IPS DF 19.7 (cell line): ENCODE data around the gene NETO2.
"Not testable (repeated sequence)": the region's sequence is repeated elsewhere in the genome, so short reads cannot be mapped to it uniquely, and the experiment has no call there.

Experiments
- DNase-seq: peaks from one replicate; pipeline ENCODE4 v3.0.0-alpha.2; 2013; ENCODE audit warnings: low read depth, low spot score

Gene NETO2

DNA sequence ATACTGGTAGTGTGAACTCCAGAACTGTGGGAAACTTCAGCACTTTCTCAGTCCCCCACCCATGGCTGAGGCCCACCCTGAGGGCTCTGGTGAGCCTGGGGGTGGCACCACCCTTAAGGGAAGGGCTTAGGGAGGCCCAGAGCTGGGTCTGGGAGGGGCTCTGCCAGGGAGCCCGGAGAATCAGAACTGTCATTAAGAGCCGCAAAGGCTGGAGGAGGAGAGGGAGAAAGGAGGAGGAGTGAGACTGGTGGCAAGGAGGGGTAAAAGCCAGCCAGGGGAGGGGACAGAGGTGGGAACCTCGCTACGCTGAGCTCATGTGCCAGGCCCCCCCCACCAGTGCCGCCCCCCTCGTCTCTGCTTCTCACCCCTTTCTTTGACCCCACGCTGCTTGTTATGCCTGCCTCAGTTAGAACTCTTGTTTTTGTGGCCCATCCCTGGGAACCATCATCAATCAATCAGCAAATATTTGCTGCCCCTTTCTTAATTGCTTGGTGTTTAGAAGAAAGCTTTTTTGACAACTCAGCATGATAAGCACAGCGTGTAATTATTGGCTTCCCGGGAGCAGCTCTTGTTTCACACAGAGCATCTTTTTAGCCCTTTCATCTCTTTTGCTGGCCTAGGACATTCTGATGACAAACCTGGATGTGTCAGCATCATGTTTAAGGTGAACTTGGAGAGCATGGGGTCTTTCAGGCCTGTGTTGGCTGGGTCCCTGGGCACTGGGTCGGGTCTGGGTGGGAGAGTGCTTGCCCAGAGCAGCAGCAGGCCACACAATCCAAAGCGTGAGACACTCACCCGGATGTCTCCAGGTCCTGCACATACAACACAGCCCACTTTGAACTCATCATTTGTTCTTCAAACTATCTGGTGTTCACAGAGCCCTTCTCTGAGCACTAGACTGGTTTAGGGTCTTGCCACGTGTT, 77.7 kb downstream of the NETO2 start:
- no peak for DNase-seq

DNA sequence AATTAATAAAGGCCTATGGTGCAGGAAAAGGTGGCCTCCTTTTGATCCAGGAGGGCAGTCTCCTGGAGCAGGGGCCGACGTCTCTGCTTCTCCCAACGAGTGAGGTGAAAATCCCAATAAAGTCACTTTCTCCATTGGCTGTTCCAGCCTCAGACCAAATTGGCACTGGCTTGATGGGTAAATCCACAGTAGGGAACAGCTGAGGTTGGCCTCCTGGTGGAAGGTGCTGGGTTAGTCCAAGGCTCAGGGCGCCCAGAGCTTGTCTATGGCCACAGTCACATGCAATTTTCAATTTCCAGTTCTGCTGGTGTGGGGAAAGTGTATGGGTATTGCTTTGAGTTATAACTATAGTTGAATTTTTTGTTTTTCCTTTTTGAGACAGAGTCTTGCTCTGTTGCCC, 79.0 kb downstream of the NETO2 start:
- no peak for DNase-seq

DNA sequence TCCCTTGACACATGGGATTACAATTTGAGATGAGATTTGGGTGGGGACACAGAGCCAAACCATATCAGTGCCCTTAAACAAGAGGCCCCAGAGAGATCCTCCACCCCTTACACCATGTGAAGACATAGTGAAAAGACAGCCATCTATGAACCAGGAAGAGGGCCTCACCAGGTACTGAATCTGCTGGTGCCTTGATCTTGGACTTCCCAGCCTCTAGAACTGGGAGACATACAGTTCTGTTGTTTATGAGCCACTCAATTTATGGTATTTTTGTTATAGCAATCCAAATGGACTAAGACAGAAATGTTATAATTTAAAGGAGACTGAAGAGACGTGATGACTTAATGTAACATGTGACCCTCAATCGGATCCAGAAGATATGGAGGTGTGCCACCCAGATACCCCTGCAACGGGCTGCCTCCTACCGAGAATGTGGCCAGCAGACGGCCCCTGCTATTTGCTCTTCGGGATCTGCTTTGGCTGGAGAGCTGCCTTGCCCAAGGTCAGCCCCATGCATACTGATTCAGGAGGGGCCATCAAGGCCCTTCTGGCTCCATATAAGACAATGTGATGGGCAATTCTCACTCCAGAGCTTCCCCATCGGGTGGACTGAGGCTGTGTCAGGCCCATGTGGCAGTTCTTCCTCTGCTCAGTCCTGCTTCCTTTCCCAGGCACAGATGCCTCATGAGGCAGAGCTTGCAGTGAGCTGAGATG, 80.6 kb downstream of the NETO2 start:
- DNase-seq = no peak

DNA sequence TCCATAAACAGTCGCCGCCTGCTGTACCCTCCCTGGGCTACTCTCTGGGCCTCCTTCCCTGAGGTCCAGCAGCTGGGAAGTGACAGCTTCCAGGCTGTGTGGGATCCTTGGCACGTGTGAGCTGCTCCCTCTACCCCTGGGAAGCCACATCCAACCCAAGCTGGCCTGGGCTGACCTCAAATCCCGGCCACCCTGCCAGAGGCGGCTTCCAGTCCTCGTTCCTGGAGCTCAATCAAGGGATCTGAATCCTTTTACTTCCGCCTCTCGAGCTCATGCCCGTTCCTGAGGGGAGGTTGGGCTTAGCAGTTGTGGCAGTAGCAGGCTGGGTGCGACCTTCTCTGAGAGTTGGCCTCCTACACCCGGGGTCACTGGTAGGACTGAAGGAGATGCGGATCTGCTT, 82.5 kb downstream of the NETO2 start:
- no peak for DNase-seq

DNA sequence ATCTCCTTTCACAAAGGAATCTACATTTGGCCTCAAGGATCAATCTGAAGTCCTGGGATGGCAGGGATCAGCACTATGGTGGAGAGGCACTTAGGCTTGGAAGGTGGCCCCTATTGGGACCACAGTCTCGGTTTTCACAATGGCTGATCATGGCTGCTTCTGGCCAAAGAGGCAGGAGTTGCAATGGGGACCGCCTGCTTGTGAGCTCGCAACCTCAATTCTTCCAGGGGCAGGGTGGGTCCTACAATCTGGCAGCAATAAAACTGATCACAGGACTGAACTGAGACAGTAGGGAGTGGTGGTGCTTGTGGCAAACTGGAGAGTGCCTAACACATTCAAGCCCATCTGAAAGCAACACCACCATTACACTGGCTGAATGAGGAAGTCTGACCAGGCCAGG, 83.1 kb downstream of the NETO2 start:
- no peak for DNase-seq

DNA sequence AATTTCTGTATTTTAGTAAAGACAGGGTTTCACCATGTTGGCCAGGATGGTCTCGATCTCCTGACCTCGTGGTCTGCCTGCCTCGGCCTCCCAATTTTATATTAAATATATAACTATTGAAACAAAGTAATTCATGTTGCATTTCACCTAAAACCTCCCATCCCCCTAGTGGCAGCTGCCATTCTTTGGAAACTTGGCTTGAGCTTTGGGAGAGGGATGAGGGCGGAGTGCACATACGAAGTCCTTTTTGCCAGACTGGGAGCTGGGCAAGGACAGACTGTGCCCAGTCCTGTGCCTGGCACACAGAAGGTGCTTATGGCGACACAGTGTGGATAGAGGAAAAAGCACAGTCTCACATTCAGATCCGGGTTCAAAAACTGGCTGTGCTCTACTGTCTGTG, 83.8 kb downstream of the NETO2 start:
- DNase-seq = no peak

DNA sequence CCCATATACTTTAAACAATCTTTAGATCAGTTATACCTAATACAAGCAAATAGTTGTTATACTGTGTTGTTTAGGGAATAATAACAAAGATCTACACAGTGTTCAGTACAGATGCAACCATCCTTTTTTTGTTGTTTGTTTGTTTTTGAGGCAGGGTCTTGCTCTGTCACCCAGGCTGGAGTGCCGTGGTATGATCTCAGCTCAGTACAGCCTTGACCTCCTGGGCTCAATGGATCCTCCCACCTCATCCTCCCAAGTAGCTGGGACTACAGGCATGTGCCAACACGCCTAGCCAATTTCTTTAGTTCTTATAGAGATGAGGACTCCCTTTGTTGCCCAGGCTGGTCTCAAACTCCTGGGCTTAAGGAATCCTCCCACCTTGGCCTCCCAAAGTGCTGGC, 84.6 kb downstream of the NETO2 start:
- DNase-seq = not testable (repeated sequence)

DNA sequence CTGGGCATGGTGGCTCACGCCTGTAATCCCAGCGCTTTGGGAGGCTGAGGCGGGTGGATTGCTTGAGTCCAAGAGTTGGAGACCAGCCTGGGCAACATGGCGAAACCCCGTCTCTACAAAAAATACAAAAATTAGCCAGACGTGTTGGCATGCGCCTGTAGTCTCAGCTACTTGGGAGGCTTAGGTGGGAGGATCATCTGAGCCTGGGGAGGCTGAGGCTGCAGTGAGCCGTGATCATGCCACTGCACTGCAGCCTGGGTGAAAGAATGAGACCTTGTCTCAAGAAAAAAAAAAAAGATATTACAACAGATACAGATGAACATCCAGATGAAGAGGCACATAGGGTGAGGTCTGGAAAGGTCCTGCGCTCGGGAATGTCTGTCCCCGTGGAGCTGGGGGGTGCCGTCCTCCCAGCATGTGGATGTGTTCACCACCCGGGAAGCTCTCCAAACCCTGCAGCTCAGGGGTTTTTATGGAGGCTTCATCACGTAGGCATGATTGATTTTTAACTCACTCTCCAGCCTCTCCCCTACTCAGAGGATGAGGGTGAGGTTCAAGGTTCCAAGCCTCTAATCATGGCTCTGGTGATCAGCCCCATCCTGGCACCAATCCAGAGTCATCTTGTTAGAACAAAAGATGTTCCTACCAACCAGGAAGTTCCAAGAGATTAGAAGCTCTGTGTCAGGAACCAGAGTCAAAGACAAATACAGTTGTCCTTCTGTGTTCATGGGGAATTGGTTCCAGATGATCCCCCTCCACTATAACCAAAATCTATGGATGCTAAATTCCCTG, 85.3 kb downstream of the NETO2 start:
- DNase-seq = no peak

DNA sequence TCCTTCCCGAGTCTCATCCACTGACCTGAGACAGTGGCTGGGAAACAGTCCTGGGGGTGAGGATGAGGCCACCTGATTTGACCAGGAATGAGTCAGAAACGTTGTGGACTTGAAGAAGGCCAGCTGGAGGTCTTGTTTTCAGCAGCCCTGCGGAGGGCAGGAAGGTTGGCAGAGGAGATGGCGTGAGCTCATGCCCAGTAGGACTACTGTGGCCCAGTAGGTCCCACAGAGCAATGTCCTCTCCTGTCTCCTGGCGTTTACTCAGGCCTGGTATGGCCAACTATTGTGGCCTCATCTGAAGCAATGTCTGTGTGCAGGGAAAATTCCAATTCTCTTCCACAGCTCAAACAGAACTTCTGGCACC, 86.1 kb downstream of the NETO2 start:
- DNase-seq = no peak

DNA sequence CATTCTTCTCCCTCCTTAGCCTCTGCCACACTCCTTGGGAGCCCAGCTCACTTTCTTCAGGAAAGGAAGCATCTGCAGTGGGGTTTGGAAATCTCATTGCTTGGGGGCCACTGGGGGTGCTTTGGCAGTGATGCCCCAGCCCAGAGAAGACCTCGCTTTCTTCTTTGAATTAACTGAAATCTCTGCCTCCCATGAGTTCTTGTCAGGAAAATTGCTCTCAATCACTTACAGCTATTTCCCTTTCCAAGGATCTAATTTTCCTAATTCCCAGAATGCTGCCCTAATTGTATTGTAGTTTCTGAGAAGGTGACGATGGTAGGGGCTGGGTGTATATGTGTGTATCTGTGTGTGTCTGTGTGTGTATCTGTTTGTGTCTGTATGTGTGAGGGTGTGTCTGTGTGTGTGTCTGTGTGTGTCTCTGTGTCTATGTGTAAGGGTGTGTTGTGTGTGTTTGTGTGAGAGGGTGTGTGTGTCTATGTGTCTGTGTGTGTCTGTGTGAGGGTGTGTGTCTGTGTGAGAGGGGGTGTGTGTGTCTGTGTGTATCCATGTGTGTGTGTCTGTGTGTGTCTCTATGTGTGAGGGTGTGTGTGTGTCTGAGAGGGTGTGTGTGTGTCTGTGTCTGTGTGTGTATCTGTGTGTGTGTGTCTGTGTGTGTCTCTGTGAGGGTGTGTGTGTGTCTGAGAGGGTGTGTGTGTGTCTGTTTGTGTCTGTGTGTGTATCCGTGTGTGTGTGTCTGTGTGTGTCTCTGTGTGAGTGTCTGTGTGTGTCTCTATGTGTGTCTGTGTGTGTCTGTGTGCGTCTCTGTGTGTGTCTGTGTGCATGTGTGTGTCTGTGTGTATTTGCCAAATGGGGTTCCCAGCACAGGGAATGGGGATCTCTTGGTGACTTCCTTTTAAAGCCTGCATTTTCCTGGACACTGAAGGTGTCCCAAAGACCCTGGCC, 86.8 kb downstream of the NETO2 start:
- no peak for DNase-seq

DNA sequence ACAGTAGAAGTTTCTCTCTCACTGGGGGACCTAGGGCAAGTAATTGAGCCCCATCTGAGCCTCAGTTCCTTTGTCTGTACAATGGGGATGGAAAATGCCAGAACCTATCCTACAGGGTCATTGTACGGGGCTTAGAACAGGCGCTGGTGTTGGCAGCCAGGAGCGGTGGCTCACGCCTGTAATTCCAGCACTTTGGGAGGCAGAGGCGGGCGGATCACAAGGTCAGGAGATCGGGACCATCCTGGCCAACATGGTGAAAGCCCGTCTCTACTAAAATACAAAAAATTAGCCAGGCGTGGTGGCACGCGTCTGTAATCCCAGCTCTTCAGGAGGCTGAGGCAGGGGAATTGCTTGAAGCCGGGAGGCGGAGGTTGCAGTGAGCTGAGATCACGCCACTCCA, 87.7 kb downstream of the NETO2 start:
- DNase-seq = not testable (repeated sequence)

DNA sequence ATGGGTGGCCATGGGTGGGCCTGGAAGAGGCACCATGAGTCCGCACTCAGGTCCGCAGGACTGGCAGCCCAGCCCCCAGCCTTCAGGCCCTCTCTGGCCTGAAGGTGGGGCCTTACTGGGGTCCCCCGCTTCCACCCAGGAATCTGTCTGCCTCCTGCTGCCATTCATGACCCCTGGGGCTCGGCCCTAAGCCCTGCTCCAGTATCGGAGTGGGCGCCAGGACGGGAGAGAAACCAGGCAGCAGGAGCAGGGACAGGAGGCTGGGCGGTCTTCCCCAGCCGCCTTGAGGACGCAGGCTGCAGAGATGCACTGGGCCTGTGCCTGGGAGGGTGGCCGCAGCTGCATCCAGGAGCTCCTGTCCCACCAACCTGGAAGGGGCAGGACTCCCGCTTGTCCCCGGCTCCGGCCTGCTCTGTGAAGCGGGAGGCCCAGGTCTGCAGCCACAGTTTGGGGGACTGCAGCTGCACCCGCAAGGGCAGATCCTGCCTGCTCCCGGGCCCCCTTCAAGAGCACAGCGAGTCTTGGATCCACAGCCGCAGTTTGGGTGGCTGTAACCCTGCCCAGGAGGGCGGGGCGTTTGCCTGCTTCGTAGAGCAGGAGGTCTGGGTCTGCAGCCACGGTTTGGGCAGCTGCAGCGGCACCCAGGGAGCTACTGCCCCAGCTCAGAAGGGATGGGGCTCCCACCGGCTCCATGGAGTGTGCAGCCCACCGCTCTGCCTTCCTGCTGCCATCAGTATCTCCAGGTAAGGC, 88.4 kb downstream of the NETO2 start:
- no peak for DNase-seq

DNA sequence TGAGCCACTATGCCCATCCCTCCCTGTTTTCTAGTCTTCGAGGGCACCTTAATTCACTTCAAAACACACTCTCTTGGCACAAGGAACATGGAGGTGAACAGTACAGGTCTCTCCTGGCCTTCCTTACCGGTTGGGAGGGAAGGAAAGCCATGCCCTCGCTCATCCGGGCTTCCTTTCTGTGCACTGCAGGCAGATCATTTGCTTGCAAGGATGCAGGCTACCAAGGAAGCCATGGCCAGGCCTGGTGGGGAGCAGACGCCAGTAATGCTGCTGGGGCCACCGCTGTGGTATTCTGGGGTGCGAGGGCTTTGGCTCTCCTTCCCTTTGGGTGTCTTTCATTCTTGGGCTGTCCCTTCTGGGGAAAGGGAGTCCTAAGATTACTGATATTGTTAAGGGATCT, 89.4 kb downstream of the NETO2 start:
- no peak for DNase-seq

DNA sequence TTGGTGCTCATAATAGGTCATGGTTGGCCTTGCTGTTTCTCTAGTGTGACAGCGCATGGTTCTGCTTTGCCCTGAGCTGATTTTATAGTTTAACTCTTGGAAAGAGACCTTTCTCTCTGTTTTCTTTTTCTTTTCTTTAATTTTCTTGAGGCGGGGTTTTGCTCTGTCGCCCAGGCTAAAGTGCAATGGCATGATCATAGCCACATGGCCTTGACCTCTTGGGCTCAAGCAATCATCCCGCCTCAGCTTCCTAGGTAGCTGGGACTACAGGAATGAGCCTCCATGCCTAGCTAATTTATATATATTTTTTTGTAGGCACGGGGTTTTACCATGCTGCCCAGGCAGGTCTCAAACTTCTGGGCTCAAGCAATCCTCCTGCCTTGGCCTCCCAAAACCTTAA, 89.8 kb downstream of the NETO2 start:
- DNase-seq = no peak

DNA sequence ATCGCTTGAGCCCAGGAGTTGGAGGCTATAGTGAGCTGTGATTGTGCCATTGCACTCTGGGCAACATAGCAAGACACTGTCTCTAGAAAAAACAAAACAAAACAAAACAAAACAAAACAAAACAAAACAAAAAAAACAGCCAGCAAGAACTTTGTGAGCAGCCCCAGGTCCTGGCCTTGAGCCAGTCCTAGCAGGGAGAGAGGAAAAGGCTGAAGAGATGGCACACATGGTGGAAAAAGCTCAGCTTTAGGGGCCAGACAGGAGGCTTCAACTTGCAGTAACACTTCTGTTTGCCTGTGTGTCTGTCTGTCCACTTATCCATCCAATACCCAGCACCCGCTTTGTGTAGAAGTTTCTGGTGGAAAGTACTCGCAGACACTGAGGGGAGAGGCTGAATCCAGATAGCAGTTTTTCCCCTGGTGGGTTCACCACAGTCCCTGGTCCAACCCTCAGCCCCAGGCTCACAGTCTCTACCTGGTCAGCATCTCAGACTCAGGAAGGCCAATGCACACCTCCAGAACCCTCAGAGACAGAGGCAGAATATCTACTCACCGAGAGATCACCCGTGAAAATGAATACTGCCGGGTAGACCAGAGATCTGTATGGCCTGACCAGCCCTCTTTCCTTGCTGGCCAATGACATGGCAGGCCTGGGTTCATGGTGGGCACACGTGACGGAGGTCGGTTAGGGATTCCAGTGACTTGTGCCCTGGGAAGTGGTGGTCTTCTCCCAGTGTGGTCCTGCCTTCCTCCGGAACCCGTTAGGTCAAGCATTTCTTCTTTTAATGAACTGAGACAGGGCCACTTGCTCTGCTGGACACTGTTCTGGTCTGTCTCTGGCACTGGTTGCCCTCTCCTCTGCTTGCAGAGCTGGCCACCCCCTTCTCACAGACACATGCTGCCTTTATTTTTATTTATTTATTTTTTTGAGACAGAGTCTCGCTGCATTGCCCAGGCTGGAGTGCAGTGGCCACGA, 90.8 kb downstream of the NETO2 start:
- no peak for DNase-seq

DNA sequence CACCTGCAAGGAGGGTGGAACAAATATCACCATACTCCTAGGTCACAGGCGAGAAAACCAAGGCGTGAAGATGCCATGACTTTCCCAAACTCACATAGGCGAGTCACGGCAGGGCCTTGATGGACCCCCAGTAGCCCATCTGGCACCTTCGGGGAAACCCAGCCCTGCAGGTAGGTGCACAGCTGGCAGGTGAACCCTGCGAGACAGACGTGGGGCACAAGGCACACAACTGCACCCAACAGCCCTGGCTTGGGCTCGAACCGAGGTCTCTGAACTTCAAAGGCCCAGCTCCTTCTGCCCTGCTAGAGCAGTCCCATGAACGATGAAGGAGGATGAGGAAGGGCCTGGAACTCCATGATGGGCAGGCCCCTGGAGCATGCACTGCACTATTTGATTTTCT, 92.7 kb downstream of the NETO2 start:
- DNase-seq = no peak

DNA sequence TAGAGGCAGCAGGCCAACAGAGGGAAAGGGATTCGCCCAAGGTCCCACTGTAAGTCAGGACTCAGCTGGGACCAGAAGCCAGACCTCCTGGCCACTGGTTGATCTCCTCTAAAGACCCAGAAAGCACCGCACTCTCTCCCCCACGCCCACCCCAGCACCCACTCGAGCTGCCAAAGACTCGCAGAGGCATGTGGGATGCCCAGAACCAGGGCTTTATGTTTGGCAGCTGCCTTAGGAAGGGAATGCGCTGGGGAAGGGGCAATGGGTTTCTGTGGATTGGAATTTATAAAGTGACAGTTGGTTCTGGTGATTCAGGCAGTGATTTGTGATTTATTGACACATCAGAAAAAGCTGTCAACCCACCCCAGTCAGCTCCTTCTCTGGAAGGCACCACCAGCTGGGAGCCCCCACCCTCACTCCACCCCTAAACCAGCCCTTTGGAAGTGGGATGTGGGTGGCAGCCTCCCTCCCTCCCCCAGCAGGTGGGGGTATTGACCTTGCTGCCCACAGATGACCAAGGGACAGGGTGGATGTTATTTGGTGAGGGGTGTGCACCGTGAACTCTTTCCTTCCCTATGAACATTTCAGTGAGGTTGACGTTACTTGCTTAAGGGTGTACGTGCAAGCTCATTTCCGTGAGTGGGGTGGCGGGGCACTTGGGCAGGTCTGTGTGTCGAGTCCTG, 93.7 kb downstream of the NETO2 start:
- no peak for DNase-seq

DNA sequence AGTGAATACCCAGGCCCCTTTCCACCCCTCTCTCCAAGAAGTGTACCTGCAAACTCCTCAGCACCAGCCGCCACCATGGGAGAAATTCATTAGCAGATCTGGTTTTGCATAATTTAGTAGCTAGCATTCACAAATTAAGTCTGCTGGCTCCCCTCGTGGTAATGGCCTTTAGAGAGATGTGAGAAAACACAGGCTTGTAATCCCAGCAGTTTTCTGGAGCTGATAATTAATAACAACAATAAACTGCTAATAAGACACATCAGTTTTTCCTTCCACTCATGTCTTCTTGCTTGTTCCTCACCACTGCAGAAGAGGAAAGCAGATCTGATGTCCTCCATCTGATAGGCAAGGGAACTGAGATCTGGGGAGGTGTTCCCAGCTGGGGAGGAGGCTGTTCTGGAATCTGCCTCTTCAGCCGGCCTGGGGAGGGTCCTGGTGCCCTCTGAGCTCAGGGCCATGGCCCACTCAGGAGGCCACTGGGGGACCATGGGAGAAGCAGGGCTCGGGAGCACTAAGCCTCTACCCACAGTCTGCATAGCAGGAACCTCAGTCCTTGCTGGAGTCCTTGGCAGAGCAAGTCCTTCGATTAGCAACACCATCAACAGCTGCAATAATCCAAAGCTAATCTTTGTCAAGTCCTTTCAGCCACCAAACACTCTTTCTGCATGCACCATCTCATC, 96.1 kb downstream of the NETO2 start:
- no peak for DNase-seq
